Activated naive CD4-positive, alpha-beta T cell treated with anti-CD3 and anti-CD28 coated beads, Interleukin-2, amount 50 U/mL, for 16 hours (primary cell): ENCODE results near the gene STK16.
"Not testable (repeated sequence)": the region's sequence is repeated elsewhere in the genome, so short reads cannot be mapped to it uniquely, and the experiment has no call there.

Experiments
- DNase-seq: peaks from one replicate; pipeline ENCODE4 v3.0.0-alpha.2; 2020

STK16 gene, protein sequence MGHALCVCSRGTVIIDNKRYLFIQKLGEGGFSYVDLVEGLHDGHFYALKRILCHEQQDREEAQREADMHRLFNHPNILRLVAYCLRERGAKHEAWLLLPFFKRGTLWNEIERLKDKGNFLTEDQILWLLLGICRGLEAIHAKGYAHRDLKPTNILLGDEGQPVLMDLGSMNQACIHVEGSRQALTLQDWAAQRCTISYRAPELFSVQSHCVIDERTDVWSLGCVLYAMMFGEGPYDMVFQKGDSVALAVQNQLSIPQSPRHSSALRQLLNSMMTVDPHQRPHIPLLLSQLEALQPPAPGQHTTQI

DNA sequence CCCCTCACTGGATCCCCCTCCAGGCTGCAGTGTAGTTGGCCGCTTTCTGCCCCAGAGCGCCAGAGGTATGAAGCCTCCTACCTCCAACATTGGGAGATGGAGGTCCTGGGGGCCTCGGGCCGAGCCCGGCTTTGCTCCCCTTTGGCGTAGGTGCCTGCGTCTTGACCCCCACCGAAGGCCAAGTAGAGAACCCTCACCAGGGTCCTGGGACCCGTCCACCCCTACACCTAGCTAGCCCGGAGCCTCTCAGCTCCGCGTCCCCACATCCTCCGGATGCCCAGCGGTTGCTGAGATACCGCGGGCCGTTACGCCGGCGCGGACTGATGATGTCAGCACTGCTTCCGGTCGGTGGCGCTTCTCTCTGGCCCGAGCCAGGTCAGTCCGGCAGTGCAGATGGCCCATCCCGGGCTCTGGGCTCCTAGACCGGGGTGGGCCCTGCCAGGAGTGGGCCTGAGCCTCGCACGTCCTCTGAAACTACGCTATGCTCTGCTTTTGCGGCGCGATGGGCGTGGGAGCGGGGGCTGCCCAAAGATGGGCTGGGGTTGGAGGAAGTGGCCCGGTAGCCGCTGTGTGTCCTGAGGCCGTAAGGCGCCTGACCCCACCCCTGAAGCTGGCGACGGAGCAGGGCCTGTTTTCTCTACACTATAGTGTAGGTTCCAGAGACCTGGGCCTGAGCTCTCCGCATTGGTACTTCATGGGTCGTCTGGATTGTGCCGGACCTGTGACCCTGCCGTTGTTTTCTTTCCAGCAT is at the start of gene STK16, which contains the start of gene GLB1L:
TSS of gene STK16 (plus strand) at position 332 of the 751 bp plus-strand sequence. CDS start 521 bp downstream, outside the sequence.
TSS of gene GLB1L (minus strand) at position 297 of the 751 bp plus-strand sequence. CDS start 1,871 bp downstream, outside the sequence.
- DNase-seq = peak; percentile 85

DNA sequence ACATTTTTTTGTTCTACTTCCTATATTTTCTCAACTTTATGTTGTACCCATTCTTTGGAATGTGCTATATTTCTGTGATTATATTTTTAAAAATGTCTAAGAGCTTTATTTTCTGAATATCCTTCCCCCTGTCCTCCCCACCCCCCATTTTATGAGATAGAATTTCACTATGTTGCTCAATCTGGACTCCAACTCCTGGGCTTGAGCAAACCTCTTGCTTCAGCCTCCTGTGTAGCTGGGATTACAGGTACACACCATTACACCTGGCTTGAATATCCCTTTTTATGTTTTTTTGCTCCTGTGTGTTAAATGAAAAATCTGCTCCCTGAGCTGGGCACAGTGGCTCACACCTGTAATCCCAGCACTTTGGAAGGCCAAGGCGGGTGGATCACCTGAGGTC is 47.9 kb upstream of the STK16 start:
- DNase-seq = no peak

DNA sequence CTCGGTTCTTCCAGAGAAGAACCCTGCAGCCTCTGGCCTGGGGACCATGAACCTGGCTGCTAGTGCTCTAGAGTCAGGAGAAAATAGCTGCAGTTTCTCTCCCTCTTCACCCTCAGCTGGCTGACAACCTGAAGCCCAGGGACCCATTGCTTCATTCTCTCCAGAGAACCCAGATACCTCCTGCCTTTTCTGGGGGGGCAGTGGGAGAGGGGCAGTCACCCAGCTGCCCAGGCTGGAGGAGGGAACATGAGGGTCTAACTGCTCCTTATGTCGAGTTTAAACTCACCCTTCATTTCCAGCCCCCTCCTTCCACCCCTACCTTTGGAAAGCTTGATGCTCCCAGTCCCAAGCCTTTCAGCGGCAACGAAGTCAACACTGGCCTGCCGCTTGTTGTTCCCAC is 46.3 kb upstream of the STK16 start:
- DNase-seq = no peak

GRCh38 chr2:219199470-219200211 is 45.6 kb upstream of the STK16 start:
- DNase-seq = no peak

DNA sequence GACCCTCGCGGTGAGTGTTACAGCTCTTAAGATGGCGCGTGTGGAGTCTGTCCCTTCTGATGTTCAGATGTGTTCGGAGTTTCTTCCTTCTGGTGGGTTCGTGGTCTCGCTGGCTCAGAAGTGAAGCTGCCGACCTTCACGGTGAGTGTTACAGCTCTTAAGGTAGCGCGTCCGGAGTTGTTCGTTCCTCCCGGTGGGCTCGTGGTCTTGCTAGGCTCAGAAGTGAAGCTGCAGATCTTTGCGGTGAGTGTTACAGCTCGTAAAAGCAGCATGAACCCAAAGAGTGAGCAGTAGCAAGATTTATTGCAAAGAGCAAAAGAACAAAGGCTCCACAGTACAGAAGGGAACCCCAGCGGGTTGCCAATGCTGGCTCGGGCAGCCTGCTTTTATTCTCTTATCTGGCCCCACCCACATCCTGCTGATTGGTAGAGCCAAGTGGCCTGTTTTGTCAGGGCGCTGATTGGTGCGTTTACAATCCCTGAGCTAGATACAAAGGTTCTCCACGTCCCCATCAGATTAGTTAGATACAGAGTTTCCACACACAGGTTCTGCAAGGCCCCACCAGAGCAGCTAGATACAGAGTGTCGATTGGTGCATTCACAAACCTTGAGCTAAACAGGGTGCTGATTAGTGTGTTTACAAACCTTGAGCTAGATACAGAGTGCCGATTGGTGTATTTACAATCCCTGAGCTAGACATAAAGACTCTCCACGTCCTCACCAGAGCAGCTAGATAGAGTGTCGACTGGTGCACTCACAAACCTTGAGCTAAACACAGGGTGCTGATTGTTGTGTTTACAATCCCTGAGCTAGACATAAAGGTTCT is 44.6 kb upstream of the STK16 start:
- DNase-seq = not testable (repeated sequence)

- not testable (repeated sequence) for DNase-seq
Measured at GRCh38 chr2:219201331-219201730, 43.9 kb upstream of the STK16 start.

DNA sequence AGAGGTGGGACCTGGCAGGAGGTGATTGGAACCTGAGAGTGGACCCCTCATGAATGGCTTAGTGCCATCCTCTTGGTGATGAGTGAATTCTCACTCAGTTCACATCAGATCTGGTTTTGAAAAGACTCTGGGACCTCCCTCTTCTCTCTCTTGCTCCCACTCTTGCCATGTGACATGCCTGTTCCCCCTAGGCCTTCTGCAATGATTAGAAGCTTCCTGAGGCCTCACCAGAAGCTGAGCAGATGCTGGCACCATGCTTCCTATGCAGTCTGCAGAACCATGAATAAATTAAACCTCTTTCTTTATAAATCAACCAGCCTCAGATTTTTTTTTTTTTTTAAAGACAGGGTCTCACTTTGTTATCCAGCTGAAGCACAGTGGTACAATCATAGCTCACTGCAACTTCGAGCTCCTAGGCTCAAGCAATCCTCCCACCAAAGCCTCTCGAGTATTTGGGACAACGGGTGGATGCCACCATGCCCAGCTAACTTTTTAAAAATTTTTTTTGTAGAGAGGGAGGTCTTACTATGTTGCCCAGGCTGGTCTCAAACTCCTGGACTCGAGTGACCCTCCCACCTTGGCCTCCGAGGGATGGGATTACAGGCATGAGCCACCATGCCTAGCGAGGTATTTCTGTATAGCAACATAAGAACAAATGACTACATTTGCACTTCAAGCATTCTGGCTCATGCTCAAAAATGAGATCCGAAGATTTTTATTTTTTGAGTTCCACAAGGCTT is 40.7 kb upstream of the STK16 start:
- DNase-seq = no peak

- no peak for DNase-seq
Measured at GRCh38 chr2:219205165-219205538, 40.1 kb upstream of the STK16 start.

DNA sequence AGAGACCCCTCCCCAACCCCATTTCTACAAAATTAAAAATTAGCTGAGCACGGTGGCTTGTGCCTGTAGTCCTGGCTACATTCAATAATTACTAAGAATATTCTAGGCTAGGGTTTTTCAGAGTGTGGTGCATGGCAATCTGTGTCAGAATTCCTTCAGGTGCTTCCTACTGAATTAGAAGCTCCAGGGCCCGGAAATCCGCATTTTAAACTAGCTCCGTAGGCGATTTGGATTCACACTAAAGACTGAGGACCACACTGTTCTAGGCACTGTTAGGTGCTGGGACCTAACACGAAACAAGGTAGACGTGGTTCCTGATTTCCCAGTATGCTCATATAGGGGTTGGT is 39.3 kb upstream of the STK16 start:
- DNase-seq = no peak

DNA sequence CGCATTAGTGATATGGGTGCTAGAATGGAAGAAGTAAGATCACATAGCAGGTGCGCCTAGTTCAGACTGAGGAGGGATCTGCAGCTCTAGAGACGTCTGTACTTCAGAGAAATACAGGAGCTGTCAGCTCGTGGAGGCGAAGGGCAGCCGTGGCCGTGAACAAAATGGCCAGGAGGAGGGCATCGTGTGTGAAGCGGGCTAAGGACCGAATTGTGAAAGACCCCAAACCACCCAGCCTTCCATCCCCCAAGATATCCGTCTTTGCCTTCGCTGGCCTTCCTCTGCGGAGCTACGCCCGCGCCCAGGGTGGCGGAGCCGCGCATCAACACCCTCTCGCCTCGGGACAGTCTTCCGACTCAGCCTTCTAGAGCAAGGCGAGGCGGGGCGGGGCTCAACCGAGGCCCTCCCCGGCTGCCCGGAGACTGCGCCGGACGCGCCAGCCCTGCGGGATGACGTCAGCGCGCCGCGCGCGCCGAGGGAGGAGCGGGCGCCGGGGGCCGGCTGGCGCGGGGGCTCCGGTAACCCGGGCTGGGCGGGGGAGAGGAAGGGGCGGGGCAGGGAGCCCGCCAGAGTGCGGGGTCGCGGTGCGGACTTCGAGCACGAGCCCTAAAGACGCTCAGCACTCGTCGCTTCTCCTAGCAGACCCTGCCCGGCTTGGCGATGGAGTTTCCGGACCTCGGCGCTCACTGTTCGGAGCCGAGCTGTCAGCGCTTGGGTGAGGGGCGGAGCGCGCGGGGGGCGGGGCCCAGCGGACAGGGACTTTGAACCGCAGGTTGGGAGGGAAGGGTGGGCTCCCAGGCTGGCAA is 38.7 kb upstream of the STK16 start, which contains the start of gene ZFAND2B:
TSS of gene ZFAND2B (plus strand) at position 455 of the 806 bp plus-strand sequence. CDS start at position 661, 206 bp downstream.
- peak; percentile 96 for DNase-seq

- DNase-seq = no peak
Measured at GRCh38 chr2:219207134-219207883, 38.0 kb upstream of the STK16 start.

- DNase-seq = no peak
Measured at GRCh38 chr2:219207884-219208740, 37.2 kb upstream of the STK16 start.

- no peak for DNase-seq
Measured at GRCh38 chr2:219209236-219210195, 35.8 kb upstream of the STK16 start.

GRCh38 chr2:219210196-219210885 is 34.9 kb upstream of the STK16 start:
- DNase-seq = no peak

DNA sequence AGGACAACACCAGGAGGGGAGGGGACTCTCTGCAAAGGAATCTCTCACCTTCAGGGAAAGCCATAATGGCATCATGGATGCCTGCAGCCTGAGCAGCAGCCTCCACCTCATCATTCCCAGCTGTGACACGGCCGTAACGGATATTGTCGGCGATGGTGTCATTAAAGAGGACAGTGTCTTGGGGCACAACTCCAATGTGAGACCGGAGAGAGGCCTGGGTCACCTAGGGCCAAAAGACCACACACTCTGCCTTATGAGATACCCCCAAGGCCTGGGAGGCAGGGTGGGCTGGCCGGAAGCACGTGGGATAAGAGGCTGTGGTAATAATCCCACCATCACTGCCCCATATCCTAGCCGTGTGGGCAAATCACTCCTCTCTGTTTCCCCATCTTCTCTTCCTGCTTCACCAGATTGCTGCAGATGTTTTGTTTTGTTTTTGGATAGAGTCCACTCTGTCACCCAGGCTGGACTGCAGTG is 34.4 kb upstream of the STK16 start:
- DNase-seq = no peak

DNA sequence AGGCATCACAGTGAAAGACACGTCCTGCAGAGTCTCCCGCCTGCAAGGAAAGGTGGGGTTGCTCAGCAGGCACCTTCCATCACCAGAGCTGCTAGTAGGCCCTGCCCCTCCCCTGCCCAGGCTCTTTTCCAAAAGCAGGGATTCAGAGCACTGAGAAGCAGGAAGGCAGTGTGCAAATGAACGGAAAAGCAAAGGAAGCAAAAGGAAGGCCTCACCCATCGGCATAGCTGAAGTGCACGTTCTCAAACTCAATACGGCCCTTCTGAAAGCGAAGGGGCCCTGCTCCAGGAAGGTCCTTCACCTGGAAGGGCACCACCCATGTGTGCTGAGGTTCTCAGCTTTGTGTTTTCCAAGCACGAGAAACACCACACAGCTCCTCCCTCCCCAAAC is 32.3 kb upstream of the STK16 start:
- DNase-seq = no peak

DNA sequence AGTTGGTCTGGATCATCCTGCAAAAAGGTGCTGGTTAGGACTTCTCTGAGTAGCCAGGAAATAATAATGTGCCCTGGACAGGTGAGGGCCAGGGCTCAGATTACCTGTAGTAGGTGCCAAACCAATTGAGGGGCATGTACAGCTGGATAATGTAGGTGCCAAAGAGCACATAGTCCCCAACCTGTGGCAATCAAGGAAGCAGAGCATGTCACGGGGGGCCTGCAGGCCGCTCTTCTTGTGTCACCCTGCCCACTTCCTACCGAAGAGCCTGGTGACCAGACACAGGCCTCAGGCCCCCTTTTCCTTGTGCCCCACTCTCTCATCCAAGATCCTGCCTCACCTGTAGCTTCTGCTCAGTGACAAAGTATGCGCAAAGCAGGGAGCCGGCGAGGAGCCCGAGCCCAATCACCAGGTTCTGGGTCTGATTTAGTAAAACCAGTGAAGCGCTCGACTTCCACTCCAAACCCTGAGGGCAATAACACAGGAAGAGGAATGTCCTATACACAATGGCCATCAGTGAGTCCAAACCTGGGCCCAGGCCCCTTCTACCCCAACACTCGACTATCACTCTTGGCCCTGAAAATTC is 31.7 kb upstream of the STK16 start:
- DNase-seq = no peak
